Transverse colon (tissue), 4 donors: Measurements from ENCODE around the gene GPC5. TPM values are rescaled to one million over a fixed set of nuclear protein-coding genes. Genes with fewer than 3 reads are reported as not detected.
"Not testable (repeated sequence)": the region's sequence is repeated elsewhere in the genome, so short reads cannot be mapped to it uniquely, and the experiment has no call there.

Experiments used
- DNase-seq: peaks from one replicate; pipeline ENCODE4 v3.0.0-alpha.2; 2019
- H3K27ac ChIP-seq, 4 donors: fragments of 200-600 bp; sonication (generic); 2 replicates each; pipeline ENCODE4 v1.5.1; 2016 to 2018; ENCODE audit warnings: inconsistent platforms in 4 of 4
- H3K27me3 ChIP-seq: fragments of 200-600 bp; sonication (generic); 2 replicates; pipeline ENCODE4 v1.5.1; 2017; ENCODE audit warnings: inconsistent platforms
- H3K36me3 ChIP-seq, 4 donors: fragments of 200-600 bp; sonication (generic); 2 replicates each; pipeline ENCODE4 v1.5.1; 2017 to 2019; ENCODE audit warnings: inconsistent platforms in 4 of 4
- H3K4me1 ChIP-seq, 4 donors: fragments of 200-600 bp; sonication (generic); 2 replicates each; pipeline ENCODE4 v1.5.1; 2017 to 2020; ENCODE audit warnings: inconsistent platforms in 4 of 4
- H3K4me3 ChIP-seq, 4 donors: fragments of 200-600 bp; sonication (generic); 1 replicate in 1 of 4; 2 replicates in 3 of 4; pipeline versions ENCODE4 v1.5.1 to v1.6.1; 2017 to 2019; ENCODE audit warnings: inconsistent platforms in 4 of 4
- H3K9me3 ChIP-seq, 2 donors: fragments of 200-600 bp; sonication (generic); 2 replicates each; pipeline ENCODE4 v1.5.1; 2017 to 2019; ENCODE audit warnings: inconsistent platforms in 2 of 2
- CTCF ChIP-seq, 5 experiments: fragments of 200-600 bp in 3 of 5; fragments of 450-650 bp in 2 of 5; sonication (generic) in 3 of 5; IDR thresholded peaks; 1 replicate in 2 of 5; 2 replicates in 3 of 5; pipeline ENCODE4 v1.5.1; 2016 to 2017; ENCODE audit warnings: antibody characterized with exemption in 5 of 5, inconsistent platforms in 3 of 5, mild to moderate bottlenecking in 2 of 5, moderate library complexity in 1 of 5
- EP300 ChIP-seq: sonication (generic); formaldehyde crosslinking; IDR thresholded peaks from one replicate; pipeline ENCODE4 v1.6.1; 2017; ENCODE audit warnings: antibody characterized with exemption, low read depth
- POLR2A ChIP-seq: fragments of 450-650 bp; IDR thresholded peaks from one replicate; pipeline ENCODE4 v1.6.1; 2016; ENCODE audit warnings: antibody characterized with exemption, mild to moderate bottlenecking, moderate library complexity
- POLR2AphosphoS5 ChIP-seq, 3 donors: sonication (generic); formaldehyde crosslinking; IDR thresholded peaks; one replicate each; pipeline ENCODE4 v1.6.1; 2016; ENCODE audit warnings: antibody characterized with exemption in 3 of 3
- WGBS, 2 donors: methylation state at CpG; one replicate each; pipeline ENCODE4 v1.1.5; 2018; ENCODE audit warnings: low coverage in 1 of 2; 5-methylcytosine and 5-hydroxymethylcytosine counted together
- in situ Hi-C, 4 donors: fragments of 200-750 bp; cut with MboI; loops; one replicate each; pipeline versions ENCODE4 v1.15.0 to v1.15.1; 2017; ENCODE audit warnings: low sequenced_read_pairs in 3 of 4, low pct_ligation_motif_present in 1 of 4, low pct_unique_long_range_greater_than_20kb in 1 of 4
- intact Hi-C: fragments of 100-400 bp; cut with DNase I; formaldehyde crosslinking; loops from one replicate; pipeline ENCODE4 v1.15.1; 2023; ENCODE audit warnings: low total_unique reads
- total RNA-seq, 4 donors: library from RNA; depleted of rRNA; stranded (reverse); fragments of >200 nt; gene quantifications; one replicate each; pipeline ENCODE4 v1.1.0, GENCODE V29; 2016

The GPC5 gene
- total RNA-seq, 4 donors from 2014 or later: 0.48 to 1.4 TPM; not detected in 2

GRCh38 chr13:91668866-91669495, 270.6 kb downstream of the GPC5 start:
- Histone ChIP-seq H3K4me1 (no peaks in the 10 kb centered on the region), H3K9me3 (no peaks in the 10 kb centered on the region), H3K27ac (no peak overlapping the region), H3K27me3 (no peaks in the 10 kb centered on the region), H3K4me3 (no peak overlapping the region), H3K36me3 (no peaks in the 10 kb centered on the region)
- TF ChIP-seq POLR2AphosphoS5 (IDR thresholded peaks at IDR 0.05) (no peak), POLR2A (no peak), CTCF (IDR thresholded peaks at IDR 0.05) (no peak), EP300 (no peak)
- 48 to 71% methylated on average over 5 of the region's 5 CpGs for WGBS, 2 donors
- in situ Hi-C loops: no loop called here
- intact Hi-C loops: no loop called here
- DNase-seq: no peak

GRCh38 chr13:91674347-91674746, 275.9 kb downstream of the GPC5 start:
- H3K27me3 ChIP-seq, in situ Hi-C loops, H3K9me3 ChIP-seq, H3K4me3 ChIP-seq, H3K27ac ChIP-seq, DNase-seq, H3K4me1 ChIP-seq, intact Hi-C loops, H3K36me3 ChIP-seq: not testable (repeated sequence)
- 94 to 97% methylated on average over 15 of the region's 15 CpGs for WGBS, 2 donors

- H3K4me3 ChIP-seq: no peak overlapping the region
- WGBS, 2 donors: 63 to 70% methylated on average over 3 of the region's 3 CpGs
- no peaks in the 10 kb centered on the region for H3K4me1 ChIP-seq
- H3K36me3 ChIP-seq: no peaks in the 10 kb centered on the region
- no peaks in the 10 kb centered on the region for H3K9me3 ChIP-seq
- intact Hi-C loops: no loop called here
- in situ Hi-C loops: no loop called here
- H3K27ac ChIP-seq: no peak overlapping the region
- H3K27me3 ChIP-seq: no peaks in the 10 kb centered on the region
- TF ChIP-seq POLR2A: no peak
- TF ChIP-seq EP300: no peak
- TF ChIP-seq POLR2AphosphoS5 (IDR thresholded peaks at IDR 0.05): no peak
- no peak for TF ChIP-seq CTCF (IDR thresholded peaks at IDR 0.05)
- DNase-seq: no peak
Measured at GRCh38 chr13:91684746-91685145, 286.3 kb downstream of the GPC5 start.

- H3K9me3 ChIP-seq: no peaks in the 10 kb centered on the region
- no peak overlapping the region for H3K4me3 ChIP-seq
- in situ Hi-C loops (no loop called here), intact Hi-C loops (no loop called here)
- H3K4me1 ChIP-seq: no peaks in the 10 kb centered on the region
- no peak overlapping the region for H3K27ac ChIP-seq
- no peak for DNase-seq
- H3K27me3 ChIP-seq: no peaks in the 10 kb centered on the region
- TF ChIP-seq CTCF (IDR thresholded peaks at IDR 0.05): no peak
- no peak for TF ChIP-seq POLR2AphosphoS5 (IDR thresholded peaks at IDR 0.05)
- no peak for TF ChIP-seq POLR2A
- TF ChIP-seq EP300: no peak
- no peaks in the 10 kb centered on the region for H3K36me3 ChIP-seq
- 65 to 72% methylated on average over 4 to 6 of the region's 6 CpGs for WGBS, 2 donors
Measured at GRCh38 chr13:91690944-91691343, 292.5 kb downstream of the GPC5 start.

GRCh38 chr13:91693466-91693865, 295.0 kb downstream of the GPC5 start:
- Histone ChIP-seq H3K36me3 (no peaks in the 10 kb centered on the region), H3K9me3 (no peaks in the 10 kb centered on the region), H3K27me3 (no peaks in the 10 kb centered on the region), H3K4me1 (no peaks in the 10 kb centered on the region), H3K4me3 (no peak overlapping the region), H3K27ac (no peak overlapping the region)
- in situ Hi-C loops (no loop called here), intact Hi-C loops (no loop called here)
- WGBS, 2 donors: 94 to 100% methylated on average over 1 to 11 of the region's 11 CpGs
- no peak for DNase-seq
- TF ChIP-seq POLR2A (no peak), CTCF (IDR thresholded peaks at IDR 0.05) (no peak), POLR2AphosphoS5 (IDR thresholded peaks at IDR 0.05) (no peak), EP300 (no peak)
